SK-N-SH (cell line): ENCODE data around the gene WWOX. TPM values are rescaled to one million over a fixed set of nuclear protein-coding genes. Genes with fewer than 3 reads are reported as not detected.
A peak's percentile ranks its signal among the peaks of the same experiment; 100 is the strongest.

ENCODE experiments used
- CTCF ChIA-PET: fragments of 300-600, 350-600 bp; formaldehyde crosslinking; extraction: SDS; loops from one replicate; lab custom pipeline; 2021; lab: Yijun Ruan, JAX
- POLR2A ChIA-PET: fragments of 350-600 bp; sonication (Branson Sonifier 250); formaldehyde crosslinking; extraction: SDS; loops from one replicate; lab custom pipeline; 2020; ENCODE audit warnings: antibody characterized with exemption, inconsistent platforms; lab: Yijun Ruan, JAX
- DNase-seq: peaks from one replicate; pipeline ENCODE4 v3.0.0; 2012
- H2AFZ ChIP-seq: fragments of 200-600 bp; sonication (generic); 2 replicates; pipeline ENCODE4 v1.8.1; 2016; ENCODE audit warnings: antibody characterized with exemption, mild to moderate bottlenecking, low read depth
- H3F3A ChIP-seq: fragments of 200-600 bp; sonication (generic); replicated peaks from 2 replicates; pipeline ENCODE3; 2016; ENCODE audit warnings: antibody characterized with exemption, mild to moderate bottlenecking; ENCODE audit not compliant: insufficient read depth
- H3K27ac ChIP-seq, 2 experiments: fragments of 200-500 bp in 1 of 2; fragments of 200-600 bp in 1 of 2; sonication (Bioruptor generic) in 1 of 2; sonication (generic), shearing (Covaris generic) in 1 of 2; 2 replicates each; pipeline versions ENCODE4 v1.5.1 to v1.6.1; 2014 to 2016; ENCODE audit warnings: low read depth in 2 of 2, inconsistent platforms in 1 of 2, low read length in 1 of 2, mild to moderate bottlenecking in 1 of 2, mixed read lengths in 1 of 2
- H3K27me3 ChIP-seq: fragments of 200-600 bp; sonication (generic), shearing (Covaris generic); 2 replicates; pipeline ENCODE4 v1.6.1; 2016; ENCODE audit warnings: mixed run types; ENCODE audit not compliant: insufficient read depth
- H3K36me3 ChIP-seq, 2 experiments: fragments of 200-500 bp in 1 of 2; fragments of 200-600 bp in 1 of 2; sonication (Bioruptor generic) in 1 of 2; sonication (generic) in 1 of 2; replicated peaks in 1 of 2; 2 replicates each; pipeline versions ENCODE3 to v1.5.1; 2014 to 2016; ENCODE audit warnings: low read length in 1 of 2, mild to moderate bottlenecking in 1 of 2; ENCODE audit not compliant: insufficient read depth in 2 of 2, control insufficient read depth in 1 of 2
- H3K4me1 ChIP-seq, 2 experiments: fragments of 200-500 bp in 1 of 2; fragments of 200-600 bp in 1 of 2; sonication (Bioruptor generic) in 1 of 2; sonication (generic), shearing (Covaris generic) in 1 of 2; 2 replicates each; pipeline versions ENCODE4 v1.5.1 to v1.6.1; 2014 to 2016; ENCODE audit warnings: low read depth in 1 of 2, low read length in 1 of 2, mixed run types in 1 of 2; ENCODE audit not compliant: insufficient read depth in 2 of 2, control insufficient read depth in 1 of 2
- H3K4me2 ChIP-seq: fragments of 200-600 bp; sonication (generic), shearing (Covaris generic); 2 replicates; pipeline ENCODE4 v1.6.1; 2017; ENCODE audit warnings: mixed run types
- H3K4me3 ChIP-seq, 2 experiments: fragments of 200-500 bp in 1 of 2; fragments of 200-600 bp in 1 of 2; sonication (Bioruptor generic) in 1 of 2; sonication (generic), shearing (Covaris generic) in 1 of 2; 2 replicates each; pipeline versions ENCODE4 v1.5.1 to v1.8.1; 2014 to 2016; ENCODE audit warnings: low read depth in 2 of 2, inconsistent platforms in 1 of 2, low read length in 1 of 2, mild to moderate bottlenecking in 1 of 2, mixed read lengths in 1 of 2, moderate library complexity in 1 of 2
- H3K79me2 ChIP-seq: fragments of 200-600 bp; sonication (generic); 2 replicates; pipeline ENCODE4 v1.8.1; 2017; ENCODE audit warnings: mild to moderate bottlenecking; ENCODE audit not compliant: insufficient read depth
- H3K9ac ChIP-seq: fragments of 200-600 bp; sonication (generic); 2 replicates; pipeline ENCODE4 v1.6.1; 2017; ENCODE audit warnings: mixed run types
- H3K9me2 ChIP-seq: fragments of 200-600 bp; sonication (generic); 2 replicates; pipeline ENCODE4 v1.6.1; 2017; ENCODE audit warnings: mixed run types
- H3K9me3 ChIP-seq: fragments of 200-600 bp; sonication (generic); 2 replicates; pipeline ENCODE4 v1.6.1; 2017; ENCODE audit warnings: mixed run types, mild to moderate bottlenecking, moderate library complexity
- H4K20me1 ChIP-seq: fragments of 200-600 bp; sonication (generic); 2 replicates; pipeline ENCODE4 v1.6.1; 2017; ENCODE audit warnings: mild to moderate bottlenecking, mixed run types; ENCODE audit not compliant: insufficient read depth
- CHD2 ChIP-seq: fragments of 150-350 bp; IDR thresholded peaks from 2 replicates; pipeline ENCODE4 v1.6.1; 2018; ENCODE audit warnings: low read length; ENCODE audit not compliant: partially characterized antibody
- EZH2phosphoT487 ChIP-seq: fragments of 200-600 bp; sonication (generic); IDR thresholded peaks from 2 replicates; pipeline ENCODE4 v1.6.1; 2017; ENCODE audit warnings: low read depth, mixed run types, mild to moderate bottlenecking, antibody characterized with exemption, moderate library complexity, borderline replicate concordance
- FOSL2 ChIP-seq: IDR thresholded peaks from 2 replicates; pipeline ENCODE4 v1.4.0; 2012; ENCODE audit warnings: low read depth, mild to moderate bottlenecking, moderate library complexity, borderline replicate concordance
- FOXJ3 ChIP-seq: sonication (generic); formaldehyde crosslinking; IDR thresholded peaks from 2 replicates; pipeline ENCODE4 v1.5.1; 2020; ENCODE audit warnings: mild to moderate bottlenecking, missing genetic modification reagents
- FOXM1 ChIP-seq: IDR thresholded peaks from 2 replicates; pipeline ENCODE4 v1.4.0; 2012; ENCODE audit warnings: low read depth, mild to moderate bottlenecking
- GABPA ChIP-seq: IDR thresholded peaks from 2 replicates; pipeline ENCODE4 v1.4.0; 2012; ENCODE audit warnings: low read depth, mild to moderate bottlenecking
- GATA2 ChIP-seq: sonication (generic); formaldehyde crosslinking; IDR thresholded peaks from 2 replicates; pipeline ENCODE4 v1.5.0; 2020; ENCODE audit warnings: mild to moderate bottlenecking, missing genetic modification reagents
- IRF3 ChIP-seq: fragments of 150-350 bp; IDR thresholded peaks from 2 replicates; pipeline ENCODE4 v1.6.1; 2016; ENCODE audit warnings: mild to moderate bottlenecking, low read depth, low read length
- JUND ChIP-seq: IDR thresholded peaks from 2 replicates; pipeline ENCODE4 v1.4.0; 2012
- MAX ChIP-seq: IDR thresholded peaks from 2 replicates; pipeline ENCODE4 v1.4.0; 2012; ENCODE audit warnings: low read depth
- MEF2A ChIP-seq: IDR thresholded peaks from 2 replicates; pipeline ENCODE4 v1.4.0; 2012; ENCODE audit warnings: low read depth, borderline replicate concordance
- NFIC ChIP-seq: IDR thresholded peaks from 2 replicates; pipeline ENCODE4 v1.4.0; 2012; ENCODE audit warnings: borderline replicate concordance
- POLR2AphosphoS5 ChIP-seq: IDR thresholded peaks from 2 replicates; pipeline ENCODE4 v1.6.1; 2012; ENCODE audit warnings: low read depth, low read length
- RCOR1 ChIP-seq: fragments of 150-350 bp; IDR thresholded peaks from 2 replicates; pipeline ENCODE4 v1.6.1; 2017; ENCODE audit warnings: antibody characterized with exemption, low read length
- RXRA ChIP-seq: IDR thresholded peaks from 2 replicates; pipeline ENCODE4 v1.4.0; 2012; ENCODE audit warnings: low read depth, mild to moderate bottlenecking, borderline replicate concordance
- SIN3A ChIP-seq: IDR thresholded peaks from 2 replicates; pipeline ENCODE4 v1.6.1; 2012; ENCODE audit warnings: low read depth, mild to moderate bottlenecking, low read length, moderate library complexity, borderline replicate concordance
- SMC3 ChIP-seq: IDR thresholded peaks from 2 replicates; pipeline ENCODE4 v1.6.1; 2012; ENCODE audit warnings: low read depth, low read length, improper control_type of control experiment
- TAF1 ChIP-seq: IDR thresholded peaks from 2 replicates; pipeline ENCODE4 v1.6.1; 2012; ENCODE audit warnings: low read depth, mild to moderate bottlenecking, low read length, moderate library complexity, borderline replicate concordance
- TCF12 ChIP-seq: IDR thresholded peaks from 2 replicates; pipeline ENCODE4 v1.4.0; 2012
- USF2 ChIP-seq: fragments of 150-350 bp; IDR thresholded peaks from 2 replicates; pipeline ENCODE4 v1.6.1; 2017; ENCODE audit warnings: antibody characterized with exemption, low read length, low read depth, borderline replicate concordance
- YY1 ChIP-seq: IDR thresholded peaks from 2 replicates; pipeline ENCODE4 v1.4.0; 2012; ENCODE audit warnings: low read depth, mild to moderate bottlenecking
- WGBS: methylation state at CpG from one replicate; pipeline ENCODE4 v1.1.6; 2017; ENCODE audit warnings: low lambda C conversion rate; 5-methylcytosine and 5-hydroxymethylcytosine counted together
- polyA plus RNA-seq, 3 experiments: library from polyadenylated mRNA; depleted of rRNA; stranded (reverse); fragments of >200 nt; gene quantifications; 2 replicates each; pipeline ENCODE4 v1.2.3, GENCODE V29; 2012
- TF ChIP-seq, protein P1 (sequence below): fragments of 200-600 bp; sonication (generic); IDR thresholded peaks from 2 replicates; pipeline ENCODE4 v1.6.1; 2017; ENCODE audit warnings: antibody characterized with exemption, mild to moderate bottlenecking, moderate library complexity
- TF ChIP-seq, protein P2 (sequence below): IDR thresholded peaks from 2 replicates; pipeline ENCODE4 v1.4.0; 2012; ENCODE audit warnings: low read depth, borderline replicate concordance
- TF ChIP-seq, protein P3 (sequence below): IDR thresholded peaks from 2 replicates; pipeline ENCODE4; 2012

Gene WWOX
- polyA plus RNA-seq, 1 of the 3 experiments (the other 2 are of a cell fraction), result 10.8 TPM

DNA sequence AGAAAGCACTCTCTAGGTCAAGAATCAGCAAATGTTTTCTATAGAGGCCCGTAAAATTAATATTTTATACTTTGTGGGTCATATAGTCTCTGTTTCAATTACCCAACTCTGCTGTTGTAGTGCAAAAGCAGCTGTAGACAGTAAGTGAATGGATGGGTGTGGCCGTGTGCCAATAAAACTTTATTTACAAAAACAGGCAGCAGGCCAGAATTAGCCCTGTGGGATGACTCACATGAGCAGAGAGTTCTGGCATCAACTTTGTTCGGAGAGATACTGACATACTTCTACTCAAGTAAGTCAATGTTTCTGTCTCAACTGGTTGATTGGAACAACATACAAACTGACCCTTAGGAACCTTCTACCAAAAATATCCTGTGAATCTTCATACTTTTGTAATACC lies 884.9 kb downstream of the WWOX start (continued):
- no peak for TF ChIP-seq CHD2
- no peak for TF ChIP-seq FOXJ3 (CRISPR knock-in tag)
- no peak for TF ChIP-seq MEF2A
- no peak for TF ChIP-seq NFIC
- TF ChIP-seq TAF1, result no peak
- TF ChIP-seq, protein P1, sequence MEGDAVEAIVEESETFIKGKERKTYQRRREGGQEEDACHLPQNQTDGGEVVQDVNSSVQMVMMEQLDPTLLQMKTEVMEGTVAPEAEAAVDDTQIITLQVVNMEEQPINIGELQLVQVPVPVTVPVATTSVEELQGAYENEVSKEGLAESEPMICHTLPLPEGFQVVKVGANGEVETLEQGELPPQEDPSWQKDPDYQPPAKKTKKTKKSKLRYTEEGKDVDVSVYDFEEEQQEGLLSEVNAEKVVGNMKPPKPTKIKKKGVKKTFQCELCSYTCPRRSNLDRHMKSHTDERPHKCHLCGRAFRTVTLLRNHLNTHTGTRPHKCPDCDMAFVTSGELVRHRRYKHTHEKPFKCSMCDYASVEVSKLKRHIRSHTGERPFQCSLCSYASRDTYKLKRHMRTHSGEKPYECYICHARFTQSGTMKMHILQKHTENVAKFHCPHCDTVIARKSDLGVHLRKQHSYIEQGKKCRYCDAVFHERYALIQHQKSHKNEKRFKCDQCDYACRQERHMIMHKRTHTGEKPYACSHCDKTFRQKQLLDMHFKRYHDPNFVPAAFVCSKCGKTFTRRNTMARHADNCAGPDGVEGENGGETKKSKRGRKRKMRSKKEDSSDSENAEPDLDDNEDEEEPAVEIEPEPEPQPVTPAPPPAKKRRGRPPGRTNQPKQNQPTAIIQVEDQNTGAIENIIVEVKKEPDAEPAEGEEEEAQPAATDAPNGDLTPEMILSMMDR, result no peak
- TF ChIP-seq, all 33 proteins: peak for 0

DNA sequence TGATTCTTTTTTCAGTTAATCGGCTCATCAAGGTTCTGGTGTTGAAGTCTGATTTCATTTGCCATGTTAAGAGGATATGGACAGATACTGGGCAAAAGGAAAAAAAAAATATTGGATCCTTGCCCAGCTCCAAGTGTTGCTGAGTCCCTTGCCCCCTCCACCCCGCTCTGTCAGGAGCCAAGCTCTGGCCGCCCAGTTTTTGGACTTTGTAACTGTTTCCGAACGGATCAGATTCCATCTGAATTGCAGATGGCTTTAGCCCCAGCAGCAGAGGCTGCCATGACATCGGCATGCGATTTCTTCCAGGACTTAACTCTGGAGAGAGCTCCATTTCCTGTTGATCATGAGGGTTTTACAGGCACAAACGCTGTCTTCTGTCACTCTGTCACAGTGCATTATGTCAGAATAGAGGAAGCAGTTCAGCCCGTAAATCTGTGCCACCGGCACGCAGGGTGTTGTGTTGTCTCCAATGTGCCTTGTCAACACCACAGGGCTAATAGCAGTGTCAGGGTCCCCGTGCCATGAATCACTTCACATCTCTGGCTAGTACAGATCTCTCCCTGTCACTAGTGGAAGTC lies 885.5 kb downstream of the WWOX start:
- ChIA-PET CTCF (no interaction called here), POLR2A (no interaction called here)
- WGBS, result 7% methylated on average over 10 of the region's 12 CpGs
- Histone ChIP-seq H3K4me1 (peaks cover 0 to 9% of the 10 kb centered on the region in 2 experiments; a peak in 1 of 4 replicates), H3K9me2 (no peaks in the 10 kb centered on the region), H3K79me2 (no peaks in the 10 kb centered on the region), H3K27me3 (no peaks in the 10 kb centered on the region), H3K9ac (no peak overlapping the region), H4K20me1 (no peaks in the 10 kb centered on the region), H3K9me3 (no peaks in the 10 kb centered on the region), H3K27ac (peak overlapping the region in 1 of 2 experiments; percentile 6; a peak in 1 of 4 replicates), H3K36me3 (no peaks in the 10 kb centered on the region), H3F3A (no peaks in the 10 kb centered on the region), H3K4me3 (peak overlapping the region in 1 of 2 experiments; percentile 4; a peak in 1 of 4 replicates), H2AFZ (no peak overlapping the region), H3K4me2 (no peak overlapping the region)
- peak; percentile 68 for DNase-seq
- no peak for TF ChIP-seq GABPA
- no peak for TF ChIP-seq JUND
- TF ChIP-seq EZH2phosphoT487, result no peak
- no peak for TF ChIP-seq FOSL2
- TF ChIP-seq SMC3, result no peak
- TF ChIP-seq FOXJ3 (CRISPR knock-in tag), result peak; percentile 71; the same call in 1 of the 2 replicates
- no peak for TF ChIP-seq CHD2
- 0 out of 2 replicates have a peak, but pooled peaks have one; percentile 45 for TF ChIP-seq RCOR1
- no peak for TF ChIP-seq POLR2AphosphoS5
- TF ChIP-seq, protein P1, result no peak
- no peak for TF ChIP-seq NFIC
- peak; percentile 27 for TF ChIP-seq GATA2 (CRISPR knock-in tag)
- TF ChIP-seq FOXM1, result no peak
- TF ChIP-seq USF2, result no peak
- no peak for TF ChIP-seq SIN3A
- TF ChIP-seq RXRA, result no peak
- TF ChIP-seq, protein P2, sequence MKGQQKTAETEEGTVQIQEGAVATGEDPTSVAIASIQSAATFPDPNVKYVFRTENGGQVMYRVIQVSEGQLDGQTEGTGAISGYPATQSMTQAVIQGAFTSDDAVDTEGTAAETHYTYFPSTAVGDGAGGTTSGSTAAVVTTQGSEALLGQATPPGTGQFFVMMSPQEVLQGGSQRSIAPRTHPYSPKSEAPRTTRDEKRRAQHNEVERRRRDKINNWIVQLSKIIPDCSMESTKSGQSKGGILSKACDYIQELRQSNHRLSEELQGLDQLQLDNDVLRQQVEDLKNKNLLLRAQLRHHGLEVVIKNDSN, result no peak
- TF ChIP-seq, protein P3, sequence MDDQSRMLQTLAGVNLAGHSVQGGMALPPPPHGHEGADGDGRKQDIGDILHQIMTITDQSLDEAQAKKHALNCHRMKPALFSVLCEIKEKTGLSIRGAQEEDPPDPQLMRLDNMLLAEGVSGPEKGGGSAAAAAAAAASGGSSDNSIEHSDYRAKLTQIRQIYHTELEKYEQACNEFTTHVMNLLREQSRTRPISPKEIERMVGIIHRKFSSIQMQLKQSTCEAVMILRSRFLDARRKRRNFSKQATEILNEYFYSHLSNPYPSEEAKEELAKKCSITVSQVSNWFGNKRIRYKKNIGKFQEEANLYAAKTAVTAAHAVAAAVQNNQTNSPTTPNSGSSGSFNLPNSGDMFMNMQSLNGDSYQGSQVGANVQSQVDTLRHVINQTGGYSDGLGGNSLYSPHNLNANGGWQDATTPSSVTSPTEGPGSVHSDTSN, result no peak
- no peak for TF ChIP-seq IRF3
- TF ChIP-seq TCF12, result no peak
- TF ChIP-seq YY1, result no peak
- TF ChIP-seq MAX, result no peak
